Measurements from ENCODE around the gene GPATCH1.
A peak's percentile ranks its signal among the peaks of the same experiment; 100 is the strongest.

Gene GPATCH1

DNA sequence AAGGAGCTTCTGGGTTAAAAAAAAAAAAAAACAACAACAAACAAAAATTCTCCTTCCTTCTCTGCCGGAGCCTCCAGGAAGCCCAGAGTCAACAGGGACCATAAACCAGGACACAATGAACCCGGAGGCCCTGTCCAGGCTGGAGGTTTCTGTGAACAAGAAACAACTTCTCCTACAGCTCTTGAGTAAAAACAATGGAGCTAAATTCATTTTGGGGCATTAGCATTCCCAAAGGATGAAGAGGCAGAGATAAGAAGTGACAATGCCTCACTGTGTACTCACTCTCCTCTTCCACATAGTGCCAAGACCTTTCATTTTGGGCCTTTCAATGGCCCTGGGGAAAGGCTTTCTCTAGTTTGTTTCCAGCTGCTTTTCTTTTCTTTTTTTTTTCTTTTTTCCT, 25.3 kb upstream of the GPATCH1 start:
- DNase-seq (ENCODE audit: low spot score) = no peak
- TF ChIP-seq CTCF (IDR thresholded peaks at IDR 0.05; ENCODE audit: extremely low read depth, missing control alignments) = no peak

DNA sequence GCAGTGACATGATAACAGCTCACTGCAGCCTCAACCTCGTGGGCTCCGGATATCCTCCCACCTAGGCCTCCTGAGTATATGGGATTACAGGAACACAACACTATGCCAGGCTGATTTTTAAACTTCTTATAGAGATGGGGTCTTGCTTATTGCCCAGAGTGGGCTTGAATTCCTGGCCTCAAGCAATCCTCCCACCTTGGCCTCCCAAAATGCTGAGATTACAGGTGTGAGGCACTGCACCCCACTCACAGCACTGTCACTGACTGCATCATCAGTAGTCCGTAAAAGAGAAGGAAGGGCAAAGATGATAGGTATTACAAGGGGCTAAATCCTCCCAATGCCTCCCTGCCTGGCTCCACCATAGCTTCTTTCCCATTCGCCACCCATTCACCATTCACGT, 20.4 kb upstream of the GPATCH1 start:
- TF ChIP-seq CTCF (IDR thresholded peaks at IDR 0.05; ENCODE audit: extremely low read depth, missing control alignments) = no peak
- no peak for DNase-seq (ENCODE audit: low spot score)

DNA sequence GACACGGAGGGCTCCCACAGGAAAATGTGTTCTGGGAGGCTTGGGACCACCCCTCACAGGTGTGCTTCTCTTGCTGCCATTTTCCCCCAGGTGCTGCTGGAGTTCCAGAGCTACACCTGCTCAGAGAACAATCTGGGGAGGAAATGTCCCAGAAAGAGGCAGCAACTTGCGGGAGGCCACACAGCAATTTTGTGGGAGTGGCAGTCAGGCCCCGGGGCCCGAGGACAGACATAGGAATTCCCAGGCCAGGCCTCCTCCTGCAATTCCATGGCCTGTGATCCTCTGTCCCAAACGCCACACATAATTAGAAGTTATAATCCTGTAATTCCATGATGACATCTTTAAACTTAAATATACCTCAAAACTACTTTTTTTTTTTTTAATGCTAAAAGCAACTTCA, 18.1 kb upstream of the GPATCH1 start:
- no peak for TF ChIP-seq CTCF (IDR thresholded peaks at IDR 0.05; ENCODE audit: extremely low read depth, missing control alignments)
- DNase-seq (ENCODE audit: low spot score) = no peak

DNA sequence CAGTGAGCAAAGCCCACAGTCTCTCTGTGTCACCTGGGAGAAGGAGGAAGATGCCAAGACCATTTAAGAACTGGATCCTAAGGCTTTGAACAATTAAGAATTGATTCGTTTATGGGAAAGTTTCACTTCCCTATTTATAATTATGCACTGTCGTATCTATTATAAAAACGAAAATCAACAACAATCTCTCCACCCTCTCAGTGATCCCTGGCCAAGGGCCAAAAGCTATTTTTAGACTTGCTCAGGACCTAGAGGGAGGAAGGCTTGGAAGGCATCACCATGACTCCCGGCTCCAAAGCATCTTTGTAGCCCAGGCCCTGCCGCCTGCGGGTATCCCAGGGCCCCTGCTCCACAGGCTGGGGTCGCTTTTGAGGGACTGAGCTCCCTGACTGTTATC, 17.6 kb upstream of the GPATCH1 start:
- no peak for DNase-seq (ENCODE audit: low spot score)
- no peak for TF ChIP-seq CTCF (IDR thresholded peaks at IDR 0.05; ENCODE audit: extremely low read depth, missing control alignments)

DNA sequence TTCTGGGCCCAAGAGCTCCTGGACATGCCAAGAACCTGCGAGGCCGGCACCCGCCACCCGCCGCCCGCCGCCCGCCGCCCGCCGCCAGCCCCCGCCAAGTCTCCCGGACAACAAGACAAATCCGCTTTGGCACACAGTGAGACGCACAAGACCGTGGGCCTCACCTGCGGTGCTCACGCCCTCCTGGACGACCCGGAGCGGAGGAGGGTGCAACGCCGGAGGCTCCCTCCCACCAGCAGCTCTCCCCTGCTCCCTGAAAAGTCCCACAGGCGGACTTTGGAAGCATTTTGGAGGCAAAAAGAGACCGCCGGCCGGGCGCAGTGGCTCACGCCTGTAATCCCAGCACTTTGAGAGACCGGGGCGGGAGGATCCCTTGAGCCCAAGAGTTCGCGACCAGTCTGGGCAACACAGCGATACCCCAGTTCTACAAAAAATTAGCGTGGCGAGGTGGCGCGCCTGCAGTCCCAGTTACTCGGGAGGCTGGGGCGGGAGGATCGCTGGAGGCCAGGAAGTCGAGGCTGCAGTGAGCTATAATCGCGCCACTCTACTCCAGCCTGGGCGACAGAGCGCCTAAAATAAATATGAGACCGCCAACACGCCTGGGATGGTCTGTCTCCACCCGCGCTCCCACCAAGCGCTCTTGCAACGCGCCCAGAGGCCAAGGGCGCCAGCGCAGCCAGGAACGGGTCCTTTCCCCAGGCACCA, 17.1 kb upstream of the GPATCH1 start:
- DNase-seq (ENCODE audit: low spot score) = peak; percentile 60
- TF ChIP-seq CTCF (IDR thresholded peaks at IDR 0.05; ENCODE audit: extremely low read depth, missing control alignments) = no peak

DNA sequence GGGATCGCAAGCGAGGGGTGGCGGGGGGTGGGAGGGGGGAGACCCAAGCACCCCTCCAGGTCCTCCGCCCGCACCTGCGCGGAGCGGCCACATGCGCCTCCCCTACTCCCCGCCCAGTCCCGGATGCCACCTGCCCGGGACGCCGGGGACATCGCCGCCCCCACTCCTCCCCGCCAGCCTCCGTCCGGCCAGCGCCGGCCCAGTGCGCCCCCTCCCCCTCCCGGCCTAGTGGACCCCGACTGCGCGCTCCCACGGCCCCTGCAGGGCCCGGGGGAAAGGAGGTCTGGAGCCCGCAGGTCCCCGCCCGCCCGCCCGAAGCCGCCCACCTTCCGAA, 16.6 kb upstream of the GPATCH1 start:
- no peak for TF ChIP-seq CTCF (IDR thresholded peaks at IDR 0.05; ENCODE audit: extremely low read depth, missing control alignments)
- DNase-seq (ENCODE audit: low spot score) = peak; percentile 78

GRCh38 chr19:33064792-33065550, 16.0 kb upstream of the GPATCH1 start, which contains the start of gene RHPN2:
TSS of gene RHPN2 (minus strand) at chr19:33064888. CDS start at chr19:33064852, 36 bp downstream.
- DNase-seq (ENCODE audit: low spot score) = peak; percentile 97
- no peak for TF ChIP-seq CTCF (IDR thresholded peaks at IDR 0.05; ENCODE audit: extremely low read depth, missing control alignments)

All from GM20000 (cell line).